Psoas muscle (tissue), 8 donors: ENCODE measurements around the gene TAS2R7. TPM values are rescaled to one million over a fixed set of nuclear protein-coding genes. Genes with fewer than 3 reads are reported as not detected.

ENCODE experiments used
- ATAC-seq, 4 donors: fragments of 200-7000 bp; cut with Tn5 transposase; one replicate each; pipeline ENCODE4 v1.9.1; 2020; ENCODE audit warnings: moderate library complexity in 3 of 4, mild to moderate bottlenecking in 2 of 4
- DNase-seq, 2 donors: peaks; one replicate each; pipeline ENCODE4 v3.0.0-alpha.2; 2020
- H3K27ac ChIP-seq: fragments of 200-600 bp; one replicate; pipeline ENCODE4 v1.8.0; 2022
- H3K27me3 ChIP-seq, 3 donors: fragments of 200-600 bp in 1 of 3; one replicate each; pipeline versions ENCODE4 v1.6.1 to v1.8.0; 2013 to 2022; ENCODE audit warnings: low read length in 2 of 3, mild to moderate bottlenecking in 2 of 3, moderate library complexity in 1 of 3; ENCODE audit not compliant: insufficient read depth in 3 of 3
- H3K36me3 ChIP-seq, 2 donors: fragments of 200-600 bp in 1 of 2; one replicate each; pipeline versions ENCODE4 v1.6.1 to v1.8.0; 2013 to 2022; ENCODE audit warnings: low read depth in 1 of 2, mild to moderate bottlenecking in 1 of 2, moderate library complexity in 1 of 2; ENCODE audit not compliant: insufficient read depth in 1 of 2
- H3K4me1 ChIP-seq: fragments of 200-600 bp; one replicate; pipeline ENCODE4 v1.8.0; 2022
- H3K4me3 ChIP-seq: fragments of 200-600 bp; one replicate; pipeline ENCODE4 v1.8.0; 2022; ENCODE audit warnings: mild to moderate bottlenecking
- H3K9me3 ChIP-seq: fragments of 200-600 bp; one replicate; pipeline ENCODE4 v1.8.0; 2022
- CTCF ChIP-seq: fragments of 200-600 bp; IDR thresholded peaks from one replicate; pipeline ENCODE4 v1.8.0; 2022; ENCODE audit warnings: antibody characterized with exemption
- WGBS, 3 donors: extraction: QIAGEN DNeasy Blood & Tissue Kit; methylation state at CpG; one replicate each; pipeline versions ENCODE4 v1.1.6 to v1.1.7; 2013; 5-methylcytosine and 5-hydroxymethylcytosine counted together
- intact Hi-C, 2 donors: fragments of 100-400 bp; cut with DNase I; formaldehyde crosslinking; loops; one replicate each; pipeline versions ENCODE4 v1.11.0 to v1.14.2; 2022
- polyA plus RNA-seq, 3 donors: library from polyadenylated mRNA; stranded (reverse); fragments of 200-250 nt; gene quantifications; one replicate each; pipeline ENCODE4 v1.2.3, GENCODE V29; 2013
- total RNA-seq, 4 donors: library from RNA; stranded (reverse); fragmentation: NEBNext Ultra II Directional in 2 of 4; extraction: Animal tissue kit (Norgen Biotek cat#: 25700) in 2 of 4; gene quantifications; one replicate each; pipeline versions ENCODE4 v1.2.1 to v1.2.4, GENCODE V29; 2021 to 2023
- donor health status: healthy with polysubstance abuse.
- donor health status: DM: no; HTN: no; CAD: no; lungs with moderate emphysema.
- donor health status: Bipolar disorder and iron deficiency.
- donor health status: healthy.
- donor health status: DM: yes; HTN: yes; CAD: no.
- donor health status: DM: no; HTN: no; CAD: no.
- donor health status: DM: no; HTN: no; CAD: no.
- donor health status: DM: yes; HTN: yes; CAD: no.

The TAS2R7 gene
- total and polyA plus RNA-seq, 7 donors = not detected

DNA sequence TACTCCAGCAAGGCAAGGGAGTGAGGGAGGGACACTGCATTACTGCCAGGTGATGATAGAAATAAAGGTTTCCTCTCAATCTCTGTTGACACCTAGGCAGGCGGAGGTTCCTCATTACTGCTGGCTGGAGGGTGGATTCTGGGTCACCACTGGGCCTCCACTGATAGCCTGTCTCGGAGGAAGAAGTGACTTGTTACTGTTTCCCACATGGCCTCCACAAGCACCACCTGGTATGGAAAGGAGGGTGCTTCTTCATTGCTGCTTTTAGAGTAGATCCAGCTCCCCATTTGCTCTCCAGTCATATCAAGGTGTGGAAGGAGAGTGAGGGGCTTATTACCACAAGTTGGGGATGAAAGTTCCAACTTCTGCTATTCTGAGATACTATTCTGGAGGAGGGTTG lies 40.4 kb upstream of the TAS2R7 start:
- Histone ChIP-seq H3K27ac (no peak overlapping the region), H3K27me3 (no peaks in the 10 kb centered on the region), H3K36me3 (peaks cover 0 to 21% of the 10 kb centered on the region in 2 donors), H3K4me1 (no peaks in the 10 kb centered on the region), H3K9me3 (no peaks in the 10 kb centered on the region), H3K4me3 (no peak overlapping the region)
- intact Hi-C loops = no loop called here
- TF ChIP-seq CTCF = no peak
- ATAC-seq (no peak), DNase-seq (no peak)
- WGBS, 3 donors = 94 to 100% (median 97%) methylated on average over 2 of the region's 2 CpGs

- no peak overlapping the region for H3K4me3 ChIP-seq
- no peak for TF ChIP-seq CTCF
- no peak overlapping the region for H3K27ac ChIP-seq
- intact Hi-C loops = no loop called here
- no peaks in the 10 kb centered on the region for H3K27me3 ChIP-seq
- DNase-seq (no peak), ATAC-seq (no peak)
- H3K9me3 ChIP-seq = no peaks in the 10 kb centered on the region
- WGBS, 3 donors = 86 to 90% (median 88%) methylated on average over 3 of the region's 3 CpGs
- no peaks in the 10 kb centered on the region for H3K36me3 ChIP-seq
- H3K4me1 ChIP-seq = no peaks in the 10 kb centered on the region
Measured at GRCh38 chr12:10838461-10838860, 36.0 kb upstream of the TAS2R7 start.

- no peaks in the 10 kb centered on the region for H3K9me3 ChIP-seq
Measured at GRCh38 chr12:10829994-10830393, 27.6 kb upstream of the TAS2R7 start.

DNA sequence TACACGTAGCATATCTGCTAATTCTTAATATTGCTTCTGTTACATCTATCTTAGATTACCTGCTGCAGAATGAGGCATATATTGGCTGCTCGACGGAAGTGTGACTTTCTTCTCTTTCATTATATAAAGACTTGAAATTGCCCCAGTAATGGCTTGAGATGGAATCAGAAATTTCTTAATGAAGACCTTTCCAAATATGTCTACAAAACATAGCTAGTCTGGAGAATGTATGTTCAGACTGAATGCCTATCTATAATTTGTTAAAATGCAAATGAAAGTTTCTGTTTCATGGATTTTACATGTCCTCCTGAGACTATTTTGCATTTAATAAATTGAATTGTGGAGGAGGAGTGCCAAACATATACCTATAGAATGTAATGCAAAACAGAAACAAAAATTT lies 23.8 kb upstream of the TAS2R7 start, which contains the start of gene TAS2R10:
Gene TAS2R10, minus strand, starts transcription at position 101 of the 400 bp plus-strand sequence. Its CDS starts 89 bp downstream, at position 12.
- H3K4me1 ChIP-seq = no peaks in the 10 kb centered on the region
- H3K9me3 ChIP-seq = no peaks in the 10 kb centered on the region
- no peak within 1 kb of the TSS for H3K4me3 ChIP-seq
- DNase-seq (no peak), ATAC-seq (no peak)
- H3K27ac ChIP-seq = no peak within 1 kb of the TSS
- WGBS, 3 donors = 87 to 93% (median 88%) methylated on average over 3 of the region's 3 CpGs
- intact Hi-C loops = no loop called here
- no peak for TF ChIP-seq CTCF
- H3K36me3 ChIP-seq = no peaks in the 10 kb centered on the region
- H3K27me3 ChIP-seq = no peaks in the 10 kb centered on the region

More at GRCh38 chr12:10829994-10830393, 27.6 kb upstream of the TAS2R7 start:
- no peak for TF ChIP-seq CTCF
- H3K4me1 ChIP-seq = no peaks in the 10 kb centered on the region
- no peak for DNase-seq
- ATAC-seq = no peak
- intact Hi-C loops = no loop called here
- no peak overlapping the region for H3K4me3 ChIP-seq
- no peaks in the 10 kb centered on the region for H3K27me3 ChIP-seq
- no peaks in the 10 kb centered on the region for H3K36me3 ChIP-seq
- no peak overlapping the region for H3K27ac ChIP-seq
- 94 to 97% (median 97%) methylated on average over 1 of the region's 1 CpG for WGBS, 3 donors

GRCh38 chr12:10824957-10825356 lies 22.5 kb upstream of the TAS2R7 start:
- H3K27me3 ChIP-seq = no peaks in the 10 kb centered on the region
- intact Hi-C loops = no loop called here

More at GRCh38 chr12:10824957-10825356, 22.5 kb upstream of the TAS2R7 start:
- no peak overlapping the region for H3K27ac ChIP-seq
- TF ChIP-seq CTCF = no peak
- WGBS, 3 donors = 85 to 90% (median 85%) methylated on average over 3 of the region's 3 CpGs
- no peaks in the 10 kb centered on the region for H3K9me3 ChIP-seq
- H3K4me3 ChIP-seq = no peak overlapping the region
- ATAC-seq = no peak
- no peaks in the 10 kb centered on the region for H3K4me1 ChIP-seq
- no peak for DNase-seq
- H3K36me3 ChIP-seq = no peaks in the 10 kb centered on the region
